GM21576 (cell line): ENCODE results near the gene SP3.

Experiments
- ATAC-seq: cut with Tn5 transposase; IDR thresholded peaks from one replicate; pipeline ENCODE4 v1.9.1; 2021; ENCODE audit warnings: mild to moderate bottlenecking, moderate library complexity; ENCODE audit not compliant: unreplicated experiment

Gene SP3

GRCh38 chr2:173943738-173944137, 21.4 kb downstream of the SP3 start:
- no peak for ATAC-seq

DNA sequence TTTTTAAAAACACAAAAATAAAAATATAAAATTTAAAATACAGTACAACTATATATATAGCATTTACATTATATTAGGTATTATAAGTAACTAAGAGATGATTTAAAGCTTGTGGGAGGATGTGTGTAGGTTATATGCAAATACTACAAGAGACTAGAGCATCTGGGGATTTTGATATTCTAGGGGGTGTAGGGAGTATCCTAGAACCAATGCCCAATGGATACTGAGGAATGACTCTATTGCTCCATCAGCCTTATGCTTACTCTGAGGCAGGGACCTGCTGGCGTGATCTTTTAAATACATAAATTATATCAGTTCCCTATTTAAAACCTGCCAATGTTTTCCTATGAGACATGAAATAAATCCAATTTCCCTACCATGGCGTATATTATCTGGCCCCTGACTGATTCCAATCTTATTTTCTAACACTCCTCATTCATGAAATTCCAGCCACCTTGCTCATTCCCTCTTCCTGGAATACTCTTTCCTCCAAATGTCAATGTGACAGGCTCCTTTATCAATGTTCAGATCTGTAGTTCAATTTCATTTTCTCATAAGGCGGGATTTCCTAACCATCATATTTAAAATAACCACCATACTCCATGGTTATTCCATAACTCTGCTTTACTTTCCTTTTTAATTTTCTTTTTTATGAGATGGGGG, 22.2 kb downstream of the SP3 start:
- no peak for ATAC-seq

DNA sequence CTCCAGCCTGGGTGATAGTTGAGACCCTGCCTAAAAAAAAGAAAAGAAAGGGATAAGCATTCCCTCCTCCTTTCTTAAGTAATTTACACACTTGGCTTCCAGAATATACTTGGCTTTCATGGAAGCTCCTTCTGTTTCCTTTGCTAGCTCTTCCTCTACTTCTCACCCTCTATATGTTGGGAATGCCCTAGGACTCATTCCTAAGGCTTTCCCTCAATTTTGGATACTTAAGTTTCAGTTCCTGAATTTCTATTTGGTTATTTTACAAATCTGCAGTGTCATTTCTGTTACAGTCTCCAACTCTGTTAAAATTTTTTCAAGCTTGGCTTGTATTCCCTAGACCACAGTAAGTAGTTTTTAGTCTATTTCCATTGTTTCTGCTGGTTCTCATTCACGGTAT, 23.6 kb downstream of the SP3 start:
- no peak for ATAC-seq

- no peak for ATAC-seq
Measured at GRCh38 chr2:173940208-173941020, 24.8 kb downstream of the SP3 start.

DNA sequence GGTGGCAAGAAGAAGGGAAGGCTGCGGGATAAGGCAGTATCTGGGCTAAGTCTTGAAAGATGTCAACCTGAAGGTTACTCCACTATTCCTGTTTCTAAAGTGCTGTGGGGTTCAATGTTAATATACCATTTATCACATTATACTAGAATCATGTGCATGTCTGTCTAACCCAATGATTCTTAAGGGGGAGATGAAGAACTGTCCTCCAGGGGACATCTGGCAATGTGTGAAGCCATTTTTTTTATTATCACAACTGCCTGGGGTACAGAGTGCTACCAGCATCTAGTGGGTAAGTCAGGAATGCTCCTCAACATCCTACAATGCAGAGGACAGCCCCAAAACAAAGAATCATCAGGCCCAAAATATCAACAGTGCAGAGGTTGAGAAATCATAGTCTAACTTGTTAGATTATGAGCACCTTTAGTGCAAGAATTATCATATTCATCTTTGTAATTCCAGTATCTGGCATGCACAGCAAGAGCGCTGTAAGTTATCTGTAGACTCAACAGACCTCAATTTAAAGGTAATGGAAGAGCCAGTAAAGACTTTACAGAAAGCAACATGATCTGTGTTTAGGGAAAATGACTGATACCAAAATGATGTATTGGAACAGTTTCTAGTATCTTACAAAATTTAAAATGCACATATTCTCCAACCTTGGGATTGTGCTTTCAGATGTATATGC, 26.3 kb downstream of the SP3 start:
- ATAC-seq, result no peak

GRCh38 chr2:173935305-173935704, 29.9 kb downstream of the SP3 start:
- ATAC-seq, result no peak

- no peak for ATAC-seq
Measured at GRCh38 chr2:173934895-173935294, 30.3 kb downstream of the SP3 start.

GRCh38 chr2:173931751-173932150, 33.4 kb downstream of the SP3 start:
- ATAC-seq, result no peak

GRCh38 chr2:173929441-173929840, 35.7 kb downstream of the SP3 start:
- ATAC-seq, result no peak

DNA sequence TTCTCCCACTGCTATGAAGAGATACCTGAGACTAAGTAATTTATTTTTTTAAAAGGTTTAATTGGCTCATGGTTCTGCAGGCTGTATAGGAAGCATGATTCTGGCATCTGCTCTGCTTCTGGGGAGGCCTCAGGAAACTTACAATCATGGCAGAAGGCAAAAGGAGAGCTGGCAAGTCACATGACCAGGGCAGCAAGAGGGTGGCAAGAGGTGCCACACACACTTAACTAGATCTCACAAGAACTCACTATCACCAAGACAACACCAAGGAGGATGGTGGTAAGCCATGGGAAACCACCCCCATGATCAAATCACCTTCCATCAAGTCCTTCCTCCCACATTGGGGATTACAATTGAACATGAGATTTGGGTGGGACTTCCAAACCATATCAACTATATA, 38.3 kb downstream of the SP3 start:
- ATAC-seq, result no peak

GRCh38 chr2:173924285-173924684, 40.9 kb downstream of the SP3 start:
- ATAC-seq, result no peak

DNA sequence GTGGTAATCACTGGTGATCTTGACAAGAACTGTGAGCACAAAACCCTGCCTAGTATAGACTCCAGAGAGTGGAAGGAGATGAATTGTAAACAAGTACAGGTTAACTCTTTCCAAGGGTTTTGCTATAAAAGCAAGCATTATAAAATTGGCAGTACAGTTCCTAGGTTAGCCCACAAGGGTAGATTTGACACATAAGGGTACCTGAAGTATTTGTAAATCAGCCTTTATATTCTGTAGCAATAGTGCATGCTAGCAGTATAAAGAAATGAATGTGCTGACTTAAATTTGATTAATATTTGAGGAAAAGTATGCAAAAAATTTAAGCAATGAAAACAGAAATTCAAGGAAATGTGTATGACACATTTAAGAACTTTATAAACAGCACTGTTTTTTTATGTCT, 42.4 kb downstream of the SP3 start:
- ATAC-seq, result no peak

- no peak for ATAC-seq
Measured at GRCh38 chr2:173922068-173922467, 43.1 kb downstream of the SP3 start.

GRCh38 chr2:173914055-173914927, 50.9 kb downstream of the SP3 start:
- no peak for ATAC-seq

- ATAC-seq, result no peak
Measured at GRCh38 chr2:173909846-173910245, 55.3 kb downstream of the SP3 start.

GRCh38 chr2:173906626-173907025, 58.5 kb downstream of the SP3 start:
- ATAC-seq, result no peak

GRCh38 chr2:173903601-173904394, 61.4 kb downstream of the SP3 start:
- no peak for ATAC-seq

DNA sequence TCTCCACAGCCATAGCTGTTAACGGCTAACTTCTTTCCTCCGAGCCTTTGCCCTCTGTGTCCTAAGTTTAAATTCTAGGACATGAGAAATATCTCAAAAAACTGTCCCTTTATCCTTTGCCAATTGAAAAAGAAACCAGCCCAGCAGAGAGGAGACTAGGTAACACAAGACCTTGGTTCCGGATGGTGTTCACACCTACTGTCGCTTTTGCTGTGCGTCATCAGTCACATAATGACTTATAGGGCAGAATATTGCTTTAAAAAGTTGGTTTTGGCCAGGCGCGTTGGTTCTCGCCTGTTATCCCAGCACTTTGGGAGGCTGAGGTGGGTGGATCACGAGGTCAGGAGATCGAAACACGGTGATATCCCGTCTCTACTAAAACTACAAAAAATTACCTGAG, 66.2 kb downstream of the SP3 start:
- no peak for ATAC-seq

DNA sequence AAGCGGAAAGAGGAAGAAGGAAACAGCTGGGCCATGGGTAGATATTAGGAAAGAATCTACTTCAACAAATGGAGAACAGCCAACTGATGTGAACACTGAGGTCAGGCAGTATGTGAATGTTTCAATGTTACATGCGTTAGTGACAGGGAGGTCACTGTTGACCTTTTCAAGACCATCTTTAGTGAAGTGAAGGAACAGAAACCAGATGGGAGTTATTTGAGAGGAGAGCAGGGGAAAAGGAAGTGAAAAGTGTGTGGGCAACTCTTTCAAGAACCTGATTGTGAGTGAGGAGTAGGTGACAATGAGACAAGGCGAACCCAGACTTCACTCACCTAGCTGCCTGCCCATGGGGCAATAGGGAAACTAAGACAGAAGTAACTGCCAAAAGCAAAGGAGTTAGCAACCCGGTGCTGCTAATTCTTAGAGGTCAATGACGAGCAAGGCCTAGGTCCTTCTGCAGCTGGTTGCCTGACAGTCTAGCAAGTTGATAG, 67.0 kb downstream of the SP3 start:
- ATAC-seq, result peak; percentile 92

- ATAC-seq, result no peak
Measured at GRCh38 chr2:173896755-173897154, 68.4 kb downstream of the SP3 start.
